ENCODE data around the gene SLC12A7.

The SLC12A7 gene

GRCh38 chr5:1047332-1047965 lies 64.4 kb downstream of the SLC12A7 start:
- no peak for TF ChIP-seq POLR2A (IDR thresholded peaks at IDR 0.05; ENCODE audit: low read length)
- TF ChIP-seq GATA1 (IDR thresholded peaks at IDR 0.05; ENCODE audit: low read depth, low read length), result no peak
- no peak for DNase-seq

GRCh38 chr5:1045960-1046560 lies 65.8 kb downstream of the SLC12A7 start:
- no peak for TF ChIP-seq GATA1 (IDR thresholded peaks at IDR 0.05; ENCODE audit: low read depth, low read length)
- no peak for DNase-seq

GRCh38 chr5:1044117-1044516 lies 67.7 kb downstream of the SLC12A7 start:
- TF ChIP-seq GATA1 (IDR thresholded peaks at IDR 0.05; ENCODE audit: low read depth, low read length) (no peak), POLR2A (IDR thresholded peaks at IDR 0.05; ENCODE audit: low read length) (no peak)
- DNase-seq, result no peak

GRCh38 chr5:1043327-1043726 lies 68.5 kb downstream of the SLC12A7 start:
- DNase-seq, result no peak
- TF ChIP-seq GATA1 (IDR thresholded peaks at IDR 0.05; ENCODE audit: low read depth, low read length) (no peak), POLR2A (IDR thresholded peaks at IDR 0.05; ENCODE audit: low read length) (no peak)

- TF ChIP-seq POLR2A (IDR thresholded peaks at IDR 0.05; ENCODE audit: low read length) (no peak), GATA1 (IDR thresholded peaks at IDR 0.05; ENCODE audit: low read depth, low read length) (no peak)
- DNase-seq, result no peak
Measured at GRCh38 chr5:1042626-1043025, 69.2 kb downstream of the SLC12A7 start.

GRCh38 chr5:1041225-1042143 lies 70.4 kb downstream of the SLC12A7 start:
- DNase-seq, result no peak
- no peak for TF ChIP-seq POLR2A (IDR thresholded peaks at IDR 0.05; ENCODE audit: low read length)
- TF ChIP-seq GATA1 (IDR thresholded peaks at IDR 0.05; ENCODE audit: low read depth, low read length), result no peak

GRCh38 chr5:1040571-1040970 lies 71.3 kb downstream of the SLC12A7 start:
- no peak for TF ChIP-seq GATA1 (IDR thresholded peaks at IDR 0.05; ENCODE audit: low read depth, low read length)
- TF ChIP-seq POLR2A (IDR thresholded peaks at IDR 0.05; ENCODE audit: low read length), result no peak
- no peak for DNase-seq

GRCh38 chr5:1039706-1040260 lies 72.1 kb downstream of the SLC12A7 start:
- DNase-seq, result no peak
- TF ChIP-seq POLR2A (IDR thresholded peaks at IDR 0.05; ENCODE audit: low read length), result no peak
- TF ChIP-seq GATA1 (IDR thresholded peaks at IDR 0.05; ENCODE audit: low read depth, low read length), result no peak

- no peak for DNase-seq
- TF ChIP-seq GATA1 (IDR thresholded peaks at IDR 0.05; ENCODE audit: low read depth, low read length) (no peak), POLR2A (IDR thresholded peaks at IDR 0.05; ENCODE audit: low read length) (no peak)
Measured at GRCh38 chr5:1039210-1039548, 72.7 kb downstream of the SLC12A7 start.

- TF ChIP-seq GATA1 (IDR thresholded peaks at IDR 0.05; ENCODE audit: low read depth, low read length) (no peak), POLR2A (IDR thresholded peaks at IDR 0.05; ENCODE audit: low read length) (no peak)
- DNase-seq, result no peak
Measured at GRCh38 chr5:1038417-1039209, 73.2 kb downstream of the SLC12A7 start.

- no peak for DNase-seq
- TF ChIP-seq GATA1 (IDR thresholded peaks at IDR 0.05; ENCODE audit: low read depth, low read length), result no peak
- TF ChIP-seq POLR2A (IDR thresholded peaks at IDR 0.05; ENCODE audit: low read length), result no peak
Measured at GRCh38 chr5:1037671-1038416, 74.0 kb downstream of the SLC12A7 start.

GRCh38 chr5:1037123-1037670 lies 74.7 kb downstream of the SLC12A7 start:
- TF ChIP-seq POLR2A (IDR thresholded peaks at IDR 0.05; ENCODE audit: low read length) (no peak), GATA1 (IDR thresholded peaks at IDR 0.05; ENCODE audit: low read depth, low read length) (no peak)
- no peak for DNase-seq
